H9 (cell line): ENCODE data around the gene MRPL16. TPM values are rescaled to one million over a fixed set of nuclear protein-coding genes. Genes with fewer than 3 reads are reported as not detected.

Experiments
- DNase-seq: peaks from one replicate; pipeline ENCODE4 v3.0.0-alpha.2; 2017
- H2AFZ ChIP-seq: one replicate; pipeline ENCODE4 v1.6.1; 2013; ENCODE audit warnings: mild to moderate bottlenecking, low read length, control low read depth, moderate library complexity
- H2AK5ac ChIP-seq: 2 replicates; pipeline ENCODE4 v1.6.1; 2013; ENCODE audit warnings: low read length, control low read depth, mixed read lengths; ENCODE audit not compliant: insufficient read length
- H2BK120ac ChIP-seq: one replicate; pipeline ENCODE4 v1.6.1; 2013; ENCODE audit warnings: low read depth, mild to moderate bottlenecking, low read length, control low read depth, inconsistent platforms; ENCODE audit not compliant: poor library complexity, severe bottlenecking
- H2BK12ac ChIP-seq: 2 replicates; pipeline ENCODE4 v1.6.1; 2013; ENCODE audit warnings: low read length, control low read depth, mixed read lengths, low read depth; ENCODE audit not compliant: insufficient read length
- H2BK15ac ChIP-seq: 2 replicates; pipeline ENCODE4 v1.6.1; 2013; ENCODE audit warnings: low read depth, low read length, control low read depth
- H2BK20ac ChIP-seq: one replicate; pipeline ENCODE4 v1.6.1; 2013; ENCODE audit warnings: low read depth, mild to moderate bottlenecking, low read length, control low read depth, inconsistent platforms; ENCODE audit not compliant: poor library complexity, severe bottlenecking
- H2BK5ac ChIP-seq: 2 replicates; pipeline ENCODE4 v1.6.1; 2013; ENCODE audit warnings: low read length, control low read depth, mixed read lengths; ENCODE audit not compliant: insufficient read length
- H3K14ac ChIP-seq: 2 replicates; pipeline ENCODE4 v1.6.1; 2013; ENCODE audit warnings: low read length, control low read depth; ENCODE audit not compliant: insufficient read depth
- H3K18ac ChIP-seq: 2 replicates; pipeline ENCODE4 v1.6.1; 2013; ENCODE audit warnings: low read depth, mild to moderate bottlenecking, mixed read lengths, low read length, control low read depth; ENCODE audit not compliant: insufficient read length
- H3K23ac ChIP-seq: 2 replicates; pipeline ENCODE4 v1.6.1; 2013; ENCODE audit warnings: low read length, control low read depth, mixed read lengths, low read depth; ENCODE audit not compliant: insufficient read length
- H3K23me2 ChIP-seq: 2 replicates; pipeline ENCODE4 v1.6.1; 2013; ENCODE audit warnings: low read depth, mild to moderate bottlenecking, mixed read lengths, low read length, control low read depth; ENCODE audit not compliant: insufficient read length, poor library complexity, severe bottlenecking
- H3K27ac ChIP-seq: 2 replicates; pipeline ENCODE4 v1.5.1; 2013; ENCODE audit warnings: low read length, control low read depth, mixed read lengths, low read depth; ENCODE audit not compliant: insufficient read length
- H3K27me3 ChIP-seq: 2 replicates; pipeline ENCODE4 v1.6.1; 2013; ENCODE audit warnings: low read length, control low read depth, inconsistent platforms; ENCODE audit not compliant: insufficient read depth
- H3K4ac ChIP-seq: 2 replicates; pipeline ENCODE4 v1.6.1; 2013; ENCODE audit warnings: low read depth, mild to moderate bottlenecking, control low read depth, inconsistent platforms, low read length, moderate library complexity
- H3K4me1 ChIP-seq: 2 replicates; pipeline ENCODE4 v1.6.1; 2013; ENCODE audit warnings: low read length, control low read depth, inconsistent platforms; ENCODE audit not compliant: insufficient read depth
- H3K4me2 ChIP-seq: 2 replicates; pipeline ENCODE4 v1.6.1; 2013; ENCODE audit warnings: low read length, control low read depth, mixed read lengths; ENCODE audit not compliant: insufficient read length, insufficient read depth
- H3K56ac ChIP-seq: 2 replicates; pipeline ENCODE4 v1.6.1; 2013; ENCODE audit warnings: low read depth, mild to moderate bottlenecking, mixed read lengths, low read length, control low read depth; ENCODE audit not compliant: insufficient read length
- H3K79me1 ChIP-seq: 2 replicates; pipeline ENCODE4 v1.6.1; 2013; ENCODE audit warnings: low read depth, mild to moderate bottlenecking, moderate library complexity, low read length, control low read depth, inconsistent platforms; ENCODE audit not compliant: insufficient read depth, poor library complexity, severe bottlenecking
- H3K79me2 ChIP-seq: 2 replicates; pipeline ENCODE4 v1.6.1; 2013; ENCODE audit warnings: low read length, control low read depth, inconsistent platforms; ENCODE audit not compliant: insufficient read depth
- H3K9ac ChIP-seq: 2 replicates; pipeline ENCODE4 v1.6.1; 2013; ENCODE audit warnings: low read length, control low read depth, mixed read lengths; ENCODE audit not compliant: insufficient read length; ENCODE audit errors: extremely low read depth
- H3K9me3 ChIP-seq: one replicate; pipeline ENCODE4 v1.6.1; 2013; ENCODE audit warnings: low read depth, low read length, inconsistent platforms; ENCODE audit not compliant: control insufficient read depth
- H3T11ph ChIP-seq: one replicate; pipeline ENCODE4 v1.6.1; 2013; ENCODE audit warnings: mild to moderate bottlenecking, low read length, control low read depth, inconsistent platforms
- H4K20me1 ChIP-seq: one replicate; pipeline ENCODE4 v1.6.1; 2013; ENCODE audit not compliant: control insufficient read depth, insufficient read length, insufficient read depth
- H4K5ac ChIP-seq: 2 replicates; pipeline ENCODE4 v1.6.1; 2013; ENCODE audit warnings: low read depth, mild to moderate bottlenecking, mixed read lengths, low read length, control low read depth; ENCODE audit not compliant: insufficient read length
- H4K8ac ChIP-seq: replicated peaks from 2 replicates; pipeline ENCODE4 v1.6.1; 2013; ENCODE audit warnings: low read length, control low read depth, mixed read lengths, low read depth; ENCODE audit not compliant: insufficient read length
- H4K91ac ChIP-seq: 2 replicates; pipeline ENCODE4 v1.6.1; 2013; ENCODE audit warnings: low read depth, mild to moderate bottlenecking, moderate library complexity, mixed read lengths, low read length, control low read depth; ENCODE audit not compliant: insufficient read length
- H3K27ac Mint-ChIP-seq, 3 experiments: 2 replicates in 2 of 3; 3 replicates in 1 of 3; pipeline ENCODE4 v1.8.0; 2020 to 2021; ENCODE audit warnings: mixed read lengths in 3 of 3, mild to moderate bottlenecking in 1 of 3, moderate library complexity in 1 of 3
- H3K27me3 Mint-ChIP-seq: 2 replicates; pipeline ENCODE4 v1.8.0; 2021; ENCODE audit warnings: low read depth, mild to moderate bottlenecking, moderate library complexity, mixed read lengths
- H3K36me3 Mint-ChIP-seq, 3 experiments: 2 replicates in 2 of 3; 3 replicates in 1 of 3; pipeline ENCODE4 v1.8.0; 2020 to 2021; ENCODE audit warnings: low read depth in 3 of 3, mixed read lengths in 3 of 3; ENCODE audit not compliant: insufficient read depth in 1 of 3
- H3K4me1 Mint-ChIP-seq, 2 experiments: 2 replicates each; pipeline ENCODE4 v1.8.0; 2020; ENCODE audit warnings: mixed read lengths in 2 of 2
- H3K4me3 Mint-ChIP-seq, 2 experiments: 2 replicates in 1 of 2; 3 replicates in 1 of 2; pipeline ENCODE4 v1.8.0; 2020 to 2021; ENCODE audit warnings: mild to moderate bottlenecking in 2 of 2, mixed read lengths in 2 of 2, moderate library complexity in 1 of 2
- H3K9me3 Mint-ChIP-seq, 2 experiments: 2 replicates in 1 of 2; 3 replicates in 1 of 2; pipeline ENCODE4 v1.8.0; 2020; ENCODE audit warnings: mild to moderate bottlenecking in 2 of 2, mixed read lengths in 2 of 2, moderate library complexity in 1 of 2
- CTCF ChIP-seq: fragments of 200-600 bp; sonication (generic); conservative IDR thresholded peaks from 3 replicates; pipeline ENCODE4 v1.8.0; 2021; ENCODE audit warnings: antibody characterized with exemption, mild to moderate bottlenecking
- WGBS: extraction: QIAGEN DNeasy Blood & Tissue Kit; methylation state at CpG from one replicate; pipeline ENCODE4 v1.1.7; 2013; ENCODE audit warnings: missing lambda C conversion rate, low lambda C conversion rate, mixed read lengths; ENCODE audit not compliant: insufficient read length; ENCODE audit errors: extremely low coverage; 5-methylcytosine and 5-hydroxymethylcytosine counted together
- total RNA-seq: library from RNA; stranded (reverse); gene quantifications from 2 replicates; pipeline ENCODE4 v1.2.1, GENCODE V29; 2021

The MRPL16 gene
- total RNA-seq, 1 experiment from 2014 or later = 87.1 TPM

GRCh38 chr11:59846556-59846955, 36.0 kb upstream of the MRPL16 start:
- Histone ChIP-seq H3K4ac (no peak overlapping the region), H2AK5ac (no peak overlapping the region), H3T11ph (no peak overlapping the region), H3K27me3 (no peaks in the 10 kb centered on the region), H3K9me3 (no peaks in the 10 kb centered on the region), H2BK20ac (no peak overlapping the region), H2BK5ac (no peak overlapping the region), H3K14ac (no peak overlapping the region), H3K56ac (no peak overlapping the region), H4K8ac (no peak overlapping the region), H3K9ac (no peak overlapping the region), H4K20me1 (no peaks in the 10 kb centered on the region), H3K27ac (no peak overlapping the region), H3K4me1 (0 out of 2 replicates have a peak, but pooled peaks cover 3% of the 10 kb centered on the region), H2AFZ (no peak overlapping the region), H2BK15ac (no peak overlapping the region), H3K23me2 (no peaks in the 10 kb centered on the region), H3K18ac (no peak overlapping the region), H3K23ac (no peak overlapping the region), H3K79me2 (no peaks in the 10 kb centered on the region), H2BK12ac (no peak overlapping the region), H2BK120ac (no peak overlapping the region), H3K79me1 (no peaks in the 10 kb centered on the region), H4K5ac (no peak overlapping the region), H4K91ac (no peak overlapping the region), H3K4me2 (no peak overlapping the region)
- Mint-ChIP-seq H3K27me3 (no peaks in the 10 kb centered on the region), H3K4me1 (peaks cover 6% of the 10 kb centered on the region in 2 experiments), H3K9me3 (no peaks in the 10 kb centered on the region), H3K36me3 (no peaks in the 10 kb centered on the region), H3K4me3 (no peak overlapping the region), H3K27ac (no peak overlapping the region)
- TF ChIP-seq CTCF = no peak
- WGBS = no CpG with 5 or more reads among the region's 5 CpGs
- no peak for DNase-seq
